ENCODE measurements around the gene LMO7.

- TF ChIP-seq CTCF (IDR thresholded peaks at IDR 0.05 in 8 of 11, conservative IDR thresholded peaks at IDR 0.05 in 3 of 11) = no peak
- TF ChIP-seq POLR2A (IDR thresholded peaks at IDR 0.05) = no peak
- no peak for TF ChIP-seq POLR2AphosphoS5 (IDR thresholded peaks at IDR 0.05)
These were observed 64.4 kb downstream of the LMO7 start for GRCh38 chr13:75700552-75700951.

Data from spleen (tissue), 7 donors.